GM12874 (cell line): ENCODE data around the gene MAPK6.

ENCODE experiments used
- CTCF ChIP-seq: IDR thresholded peaks from 2 replicates; pipeline ENCODE4 v1.5.1; 2011; ENCODE audit warnings: low read depth, mild to moderate bottlenecking, control low read depth, low read length, moderate library complexity; ENCODE audit not compliant: insufficient read depth

The MAPK6 gene

GRCh38 chr15:52018693-52019393 lies at the start of gene MAPK6:
TSS of gene MAPK6 (plus strand) at chr15:52019219. CDS start at chr15:52046461, 27,242 bp downstream.
- TF ChIP-seq CTCF, result no peak

- no peak for TF ChIP-seq CTCF
These were observed 49.3 kb upstream of the MAPK6 start for GRCh38 chr15:51969728-51970127.

- no peak for TF ChIP-seq CTCF
These were observed 48.7 kb upstream of the MAPK6 start for GRCh38 chr15:51970132-51970817.

GRCh38 chr15:51971032-51971374 lies 48.0 kb upstream of the MAPK6 start:
- no peak for TF ChIP-seq CTCF

GRCh38 chr15:51971375-51972133 lies 47.5 kb upstream of the MAPK6 start, which contains the start of gene LEO1:
TSS of gene LEO1 (minus strand) at chr15:51971778. CDS start at chr15:51971745, 33 bp downstream.
- TF ChIP-seq CTCF, result peak; percentile 51

GRCh38 chr15:51973220-51973619 lies 45.8 kb upstream of the MAPK6 start:
- no peak for TF ChIP-seq CTCF

GRCh38 chr15:51973775-51974174 lies 45.2 kb upstream of the MAPK6 start:
- no peak for TF ChIP-seq CTCF
